HEK293 (cell line): Measurements from ENCODE around the gene KCNRG.

Experiments used
- CTCF ChIA-PET: fragments of 350-600 bp; formaldehyde crosslinking; extraction: SDS; loops from one replicate; lab custom pipeline; 2021; ENCODE audit warnings: antibody characterized with exemption; lab: Yijun Ruan, JAX
- POLR2A ChIA-PET: fragments of 300-600 bp; formaldehyde crosslinking; extraction: SDS; loops from one replicate; lab custom pipeline; 2020; ENCODE audit warnings: antibody characterized with exemption, inconsistent platforms; lab: Yijun Ruan, JAX
- H3K27ac ChIP-seq: fragments of 200-500 bp; sonication (Bioruptor generic); 2 replicates; pipeline ENCODE4 v1.5.1; 2014; ENCODE audit warnings: low read depth, low read length, control low read depth, inconsistent platforms; ENCODE audit errors: extremely low read depth
- H3K36me3 ChIP-seq, 2 experiments: fragments of 200-500 bp in 1 of 2; sonication (Bioruptor generic) in 1 of 2; 1 replicate in 1 of 2; 2 replicates in 1 of 2; pipeline ENCODE4 v1.5.1; 2014 to 2017; ENCODE audit warnings: inconsistent platforms in 2 of 2, low read length in 2 of 2; ENCODE audit not compliant: control insufficient read depth in 2 of 2, insufficient read depth in 1 of 2
- H3K4me1 ChIP-seq: fragments of 200-500 bp; sonication (Bioruptor generic); 2 replicates; pipeline ENCODE4 v1.5.1; 2014; ENCODE audit warnings: mild to moderate bottlenecking, low read length, inconsistent platforms; ENCODE audit not compliant: control insufficient read depth, insufficient read depth
- H3K4me3 ChIP-seq: 2 replicates; pipeline ENCODE4 v1.5.1; 2011; ENCODE audit warnings: low read depth, mild to moderate bottlenecking, control low read depth, low read length, moderate library complexity
- H3K9me3 ChIP-seq: fragments of 200-500 bp; sonication (Bioruptor generic); 2 replicates; pipeline ENCODE4 v1.5.1; 2014; ENCODE audit warnings: low read depth, low read length, inconsistent platforms; ENCODE audit not compliant: control insufficient read depth, insufficient read depth
- KLF1 ChIP-seq: fragments of 450-650 bp; formaldehyde crosslinking; IDR thresholded peaks from 2 replicates; pipeline ENCODE4 v1.5.1; 2016; ENCODE audit warnings: missing biosample characterization, missing genetic modification characterization
- PRDM1 ChIP-seq: fragments of 450-650 bp; formaldehyde crosslinking; IDR thresholded peaks from 2 replicates; pipeline ENCODE4; 2016; ENCODE audit warnings: missing biosample characterization, missing genetic modification characterization
- YY2 ChIP-seq: fragments of 450-650 bp; formaldehyde crosslinking; IDR thresholded peaks from 2 replicates; pipeline ENCODE4 v1.5.1; 2016; ENCODE audit warnings: missing biosample characterization, missing genetic modification characterization
- ZBTB1 ChIP-seq: fragments of 450-650 bp; formaldehyde crosslinking; IDR thresholded peaks from 2 replicates; pipeline ENCODE4 v1.5.1; 2016; ENCODE audit warnings: missing biosample characterization, missing genetic modification characterization
- ZBTB11 ChIP-seq: fragments of 450-650 bp; formaldehyde crosslinking; conservative IDR thresholded peaks from 2 replicates; pipeline ENCODE4 v1.5.1; 2016; ENCODE audit warnings: low read depth, missing biosample characterization, missing genetic modification characterization
- ZNF10 ChIP-seq: fragments of 450-650 bp; formaldehyde crosslinking; IDR thresholded peaks from 2 replicates; pipeline ENCODE4 v1.5.1; 2017; ENCODE audit warnings: missing biosample characterization, missing genetic modification characterization
- ZNF221 ChIP-seq: fragments of 450-650 bp; formaldehyde crosslinking; IDR thresholded peaks from 2 replicates; pipeline ENCODE4 v1.5.1; 2017; ENCODE audit warnings: missing biosample characterization, missing genetic modification characterization, borderline replicate concordance
- ZNF274 ChIP-seq, 2 experiments: fragments of 200-500 bp in 1 of 2; fragments of 450-650 bp in 1 of 2; sonication (Bioruptor generic) in 1 of 2; formaldehyde crosslinking in 1 of 2; IDR thresholded peaks; 2 replicates each; pipeline versions ENCODE4 v1.5.1 to v1.6.1; 2014 to 2016; ENCODE audit warnings: borderline replicate concordance in 1 of 2, inconsistent platforms in 1 of 2, low read length in 1 of 2, missing biosample characterization in 1 of 2, missing genetic modification characterization in 1 of 2
- ZNF350 ChIP-seq: fragments of 450-650 bp; formaldehyde crosslinking; IDR thresholded peaks from 2 replicates; pipeline ENCODE4 v1.5.0; 2017; ENCODE audit warnings: missing biosample characterization, mild to moderate bottlenecking, missing genetic modification characterization
- ZNF394 ChIP-seq: fragments of 450-650 bp; formaldehyde crosslinking; IDR thresholded peaks from 2 replicates; pipeline ENCODE4 v1.5.1; 2016; ENCODE audit warnings: missing biosample characterization, missing genetic modification characterization, mild to moderate bottlenecking, moderate library complexity, borderline replicate concordance
- ZNF426 ChIP-seq: fragments of 450-650 bp; formaldehyde crosslinking; IDR thresholded peaks from 2 replicates; pipeline ENCODE4 v1.5.1; 2017; ENCODE audit warnings: missing biosample characterization, missing genetic modification characterization, mild to moderate bottlenecking, inconsistent platforms, moderate library complexity
- ZNF433 ChIP-seq: fragments of 450-650 bp; formaldehyde crosslinking; IDR thresholded peaks from 2 replicates; pipeline ENCODE4 v1.5.1; 2016; ENCODE audit warnings: missing biosample characterization, missing genetic modification characterization, low read depth
- ZNF510 ChIP-seq: fragments of 450-650 bp; formaldehyde crosslinking; IDR thresholded peaks from 2 replicates; pipeline ENCODE4 v1.5.1; 2018; ENCODE audit warnings: mild to moderate bottlenecking, missing genetic modification characterization, missing biosample characterization; ENCODE audit not compliant: insufficient replicate concordance
- ZNF514 ChIP-seq: fragments of 450-650 bp; formaldehyde crosslinking; IDR thresholded peaks from 2 replicates; pipeline ENCODE4 v1.5.1; 2016; ENCODE audit warnings: missing biosample characterization, missing genetic modification characterization
- ZNF560 ChIP-seq: fragments of 450-650 bp; formaldehyde crosslinking; IDR thresholded peaks from 2 replicates; pipeline ENCODE4 v1.5.1; 2017; ENCODE audit warnings: missing biosample characterization, missing genetic modification characterization, borderline replicate concordance
- ZNF561 ChIP-seq: fragments of 450-650 bp; IDR thresholded peaks from 2 replicates; pipeline ENCODE4 v1.5.1; 2018; ENCODE audit warnings: missing biosample characterization, missing genetic modification characterization, borderline replicate concordance
- ZNF623 ChIP-seq: fragments of 450-650 bp; formaldehyde crosslinking; IDR thresholded peaks from 2 replicates; pipeline ENCODE4 v1.5.1; 2016; ENCODE audit warnings: missing biosample characterization, missing genetic modification characterization
- ZNF785 ChIP-seq: fragments of 450-650 bp; formaldehyde crosslinking; IDR thresholded peaks from 2 replicates; pipeline ENCODE4 v1.5.1; 2016; ENCODE audit warnings: missing biosample characterization, missing genetic modification characterization
- ZSCAN30 ChIP-seq: fragments of 450-650 bp; IDR thresholded peaks from 2 replicates; pipeline ENCODE4 v1.5.1; 2018; ENCODE audit warnings: missing biosample characterization, mild to moderate bottlenecking, missing genetic modification characterization, moderate library complexity
- TF ChIP-seq, protein P1 (sequence below): fragments of 450-650 bp; formaldehyde crosslinking; IDR thresholded peaks from 2 replicates; pipeline ENCODE4 v1.5.1; 2016; ENCODE audit warnings: missing biosample characterization, missing genetic modification characterization
- TF ChIP-seq, protein P2 (sequence below): fragments of 450-650 bp; formaldehyde crosslinking; IDR thresholded peaks from 2 replicates; pipeline ENCODE4 v1.5.1; 2016; ENCODE audit warnings: missing biosample characterization, missing genetic modification characterization
- TF ChIP-seq, protein P3 (sequence below): fragments of 450-650 bp; formaldehyde crosslinking; IDR thresholded peaks from 2 replicates; pipeline ENCODE4 v1.5.1; 2016; ENCODE audit warnings: missing biosample characterization, missing genetic modification characterization
- TF ChIP-seq, protein P4 (sequence below): fragments of 450-650 bp; formaldehyde crosslinking; IDR thresholded peaks from 2 replicates; pipeline ENCODE4 v1.5.1; 2016; ENCODE audit warnings: missing biosample characterization, missing genetic modification characterization

The KCNRG gene

GRCh38 chr13:49967456-49967855, 47.8 kb upstream of the KCNRG start (continued):
- no peak for TF ChIP-seq ZNF274 (IDR thresholded peaks at IDR 0.05; ENCODE audit: low read length)
- TF ChIP-seq ZNF274 (tag by site-specific recombination; IDR thresholded peaks at IDR 0.05; ENCODE audit: borderline replicate concordance), result no peak
- TF ChIP-seq ZNF426 (tag by site-specific recombination), result peak; percentile 91
- TF ChIP-seq, protein P1, sequence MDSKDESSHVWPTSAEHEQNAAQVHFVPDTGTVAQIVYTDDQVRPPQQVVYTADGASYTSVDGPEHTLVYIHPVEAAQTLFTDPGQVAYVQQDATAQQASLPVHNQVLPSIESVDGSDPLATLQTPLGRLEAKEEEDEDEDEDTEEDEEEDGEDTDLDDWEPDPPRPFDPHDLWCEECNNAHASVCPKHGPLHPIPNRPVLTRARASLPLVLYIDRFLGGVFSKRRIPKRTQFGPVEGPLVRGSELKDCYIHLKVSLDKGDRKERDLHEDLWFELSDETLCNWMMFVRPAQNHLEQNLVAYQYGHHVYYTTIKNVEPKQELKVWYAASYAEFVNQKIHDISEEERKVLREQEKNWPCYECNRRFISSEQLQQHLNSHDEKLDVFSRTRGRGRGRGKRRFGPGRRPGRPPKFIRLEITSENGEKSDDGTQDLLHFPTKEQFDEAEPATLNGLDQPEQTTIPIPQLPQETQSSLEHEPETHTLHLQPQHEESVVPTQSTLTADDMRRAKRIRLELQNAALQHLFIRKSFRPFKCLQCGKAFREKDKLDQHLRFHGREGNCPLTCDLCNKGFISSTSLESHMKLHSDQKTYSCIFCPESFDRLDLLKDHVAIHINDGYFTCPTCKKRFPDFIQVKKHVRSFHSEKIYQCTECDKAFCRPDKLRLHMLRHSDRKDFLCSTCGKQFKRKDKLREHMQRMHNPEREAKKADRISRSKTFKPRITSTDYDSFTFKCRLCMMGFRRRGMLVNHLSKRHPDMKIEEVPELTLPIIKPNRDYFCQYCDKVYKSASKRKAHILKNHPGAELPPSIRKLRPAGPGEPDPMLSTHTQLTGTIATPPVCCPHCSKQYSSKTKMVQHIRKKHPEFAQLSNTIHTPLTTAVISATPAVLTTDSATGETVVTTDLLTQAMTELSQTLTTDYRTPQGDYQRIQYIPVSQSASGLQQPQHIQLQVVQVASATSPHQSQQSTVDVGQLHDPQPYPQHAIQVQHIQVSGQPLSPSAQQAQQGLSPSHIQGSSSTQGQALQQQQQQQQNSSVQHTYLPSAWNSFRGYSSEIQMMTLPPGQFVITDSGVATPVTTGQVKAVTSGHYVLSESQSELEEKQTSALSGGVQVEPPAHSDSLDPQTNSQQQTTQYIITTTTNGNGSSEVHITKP (tag by site-specific recombination), result no peak
- no peak for TF ChIP-seq ZBTB1 (tag by site-specific recombination)
- TF ChIP-seq ZNF433 (tag by site-specific recombination), result peak; percentile 78
- TF ChIP-seq ZBTB11 (tag by site-specific recombination), result peak; percentile 78
- TF ChIP-seq ZNF514 (tag by site-specific recombination), result 0 out of 2 replicates have a peak, but pooled peaks have one; percentile 32
- no peak for TF ChIP-seq YY2 (tag by site-specific recombination)
- TF ChIP-seq ZNF510 (tag by site-specific recombination), result peak; percentile 78
- no peak for TF ChIP-seq ZNF785 (tag by site-specific recombination)
- TF ChIP-seq ZNF623 (tag by site-specific recombination), result peak; percentile 75
- TF ChIP-seq ZNF561 (tag by site-specific recombination), result no peak
- TF ChIP-seq ZNF221 (tag by site-specific recombination), result no peak
- TF ChIP-seq, protein P2, sequence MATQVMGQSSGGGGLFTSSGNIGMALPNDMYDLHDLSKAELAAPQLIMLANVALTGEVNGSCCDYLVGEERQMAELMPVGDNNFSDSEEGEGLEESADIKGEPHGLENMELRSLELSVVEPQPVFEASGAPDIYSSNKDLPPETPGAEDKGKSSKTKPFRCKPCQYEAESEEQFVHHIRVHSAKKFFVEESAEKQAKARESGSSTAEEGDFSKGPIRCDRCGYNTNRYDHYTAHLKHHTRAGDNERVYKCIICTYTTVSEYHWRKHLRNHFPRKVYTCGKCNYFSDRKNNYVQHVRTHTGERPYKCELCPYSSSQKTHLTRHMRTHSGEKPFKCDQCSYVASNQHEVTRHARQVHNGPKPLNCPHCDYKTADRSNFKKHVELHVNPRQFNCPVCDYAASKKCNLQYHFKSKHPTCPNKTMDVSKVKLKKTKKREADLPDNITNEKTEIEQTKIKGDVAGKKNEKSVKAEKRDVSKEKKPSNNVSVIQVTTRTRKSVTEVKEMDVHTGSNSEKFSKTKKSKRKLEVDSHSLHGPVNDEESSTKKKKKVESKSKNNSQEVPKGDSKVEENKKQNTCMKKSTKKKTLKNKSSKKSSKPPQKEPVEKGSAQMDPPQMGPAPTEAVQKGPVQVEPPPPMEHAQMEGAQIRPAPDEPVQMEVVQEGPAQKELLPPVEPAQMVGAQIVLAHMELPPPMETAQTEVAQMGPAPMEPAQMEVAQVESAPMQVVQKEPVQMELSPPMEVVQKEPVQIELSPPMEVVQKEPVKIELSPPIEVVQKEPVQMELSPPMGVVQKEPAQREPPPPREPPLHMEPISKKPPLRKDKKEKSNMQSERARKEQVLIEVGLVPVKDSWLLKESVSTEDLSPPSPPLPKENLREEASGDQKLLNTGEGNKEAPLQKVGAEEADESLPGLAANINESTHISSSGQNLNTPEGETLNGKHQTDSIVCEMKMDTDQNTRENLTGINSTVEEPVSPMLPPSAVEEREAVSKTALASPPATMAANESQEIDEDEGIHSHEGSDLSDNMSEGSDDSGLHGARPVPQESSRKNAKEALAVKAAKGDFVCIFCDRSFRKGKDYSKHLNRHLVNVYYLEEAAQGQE (tag by site-specific recombination), result peak; percentile 73; the same call in 1 of the 2 replicates
- TF ChIP-seq, all 188 proteins: peak for 28

DNA sequence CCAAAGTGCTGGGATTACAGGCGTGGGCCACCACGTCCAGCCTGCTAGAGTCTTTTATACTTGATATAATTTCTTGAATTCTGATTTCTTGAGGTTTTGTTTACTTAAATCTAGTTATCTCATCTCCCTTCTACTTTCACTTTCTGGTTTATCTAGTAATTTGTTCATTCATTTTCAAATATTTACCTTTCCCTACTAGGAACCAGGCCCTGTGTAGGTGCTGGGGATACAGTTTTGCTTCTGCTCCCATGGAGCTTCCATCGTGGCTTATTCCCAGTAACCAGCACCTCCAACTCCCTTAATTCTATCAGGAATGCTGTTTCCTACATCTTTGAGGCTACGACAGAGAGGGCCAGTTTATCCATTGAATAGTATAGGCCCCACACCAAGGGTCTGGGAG, 42.5 kb upstream of the KCNRG start:
- Histone ChIP-seq H3K36me3 (no peaks in the 10 kb centered on the region), H3K4me3 (no peak overlapping the region), H3K9me3 (no peaks in the 10 kb centered on the region), H3K27ac (no peak overlapping the region), H3K4me1 (no peaks in the 10 kb centered on the region)
- POLR2A ChIA-PET, result no interaction called here
- CTCF ChIA-PET, result interaction anchor here (0.6 kb wide), 1 partner anchor 940 kb away, joined by 3 read pairs; no protein-coding TSS in a partner anchor
- TF ChIP-seq ZNF394 (tag by site-specific recombination), result no peak
- TF ChIP-seq, protein P3, sequence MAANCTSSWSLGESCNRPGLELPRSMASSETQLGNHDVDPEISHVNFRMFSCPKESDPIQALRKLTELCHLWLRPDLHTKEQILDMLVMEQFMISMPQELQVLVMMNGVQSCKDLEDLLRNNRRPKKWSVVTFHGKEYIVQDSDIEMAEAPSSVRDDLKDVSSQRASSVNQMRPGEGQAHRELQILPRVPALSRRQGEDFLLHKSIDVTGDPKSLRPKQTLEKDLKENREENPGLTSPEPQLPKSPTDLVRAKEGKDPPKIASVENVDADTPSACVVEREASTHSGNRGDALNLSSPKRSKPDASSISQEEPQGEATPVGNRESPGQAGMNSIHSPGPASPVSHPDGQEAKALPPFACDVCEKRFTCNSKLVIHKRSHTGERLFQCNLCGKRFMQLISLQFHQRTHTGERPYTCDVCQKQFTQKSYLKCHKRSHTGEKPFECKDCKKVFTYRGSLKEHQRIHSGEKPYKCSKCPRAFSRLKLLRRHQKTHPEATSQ (tag by site-specific recombination), result no peak
- TF ChIP-seq ZNF350, result no peak
- TF ChIP-seq, protein P4, sequence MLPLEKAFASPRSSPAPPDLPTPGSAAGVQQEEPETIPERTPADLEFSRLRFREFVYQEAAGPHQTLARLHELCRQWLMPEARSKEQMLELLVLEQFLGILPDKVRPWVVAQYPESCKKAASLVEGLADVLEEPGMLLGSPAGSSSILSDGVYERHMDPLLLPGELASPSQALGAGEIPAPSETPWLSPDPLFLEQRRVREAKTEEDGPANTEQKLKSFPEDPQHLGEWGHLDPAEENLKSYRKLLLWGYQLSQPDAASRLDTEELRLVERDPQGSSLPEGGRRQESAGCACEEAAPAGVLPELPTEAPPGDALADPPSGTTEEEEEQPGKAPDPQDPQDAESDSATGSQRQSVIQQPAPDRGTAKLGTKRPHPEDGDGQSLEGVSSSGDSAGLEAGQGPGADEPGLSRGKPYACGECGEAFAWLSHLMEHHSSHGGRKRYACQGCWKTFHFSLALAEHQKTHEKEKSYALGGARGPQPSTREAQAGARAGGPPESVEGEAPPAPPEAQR, result no peak
- TF ChIP-seq ZNF10 (tag by site-specific recombination), result no peak
- no peak for TF ChIP-seq ZBTB1 (tag by site-specific recombination)
- TF ChIP-seq ZSCAN30 (tag by site-specific recombination), result no peak
- TF ChIP-seq ZNF560 (tag by site-specific recombination), result no peak
- TF ChIP-seq KLF1, result no peak
- no peak for TF ChIP-seq PRDM1 (tag by site-specific recombination)
